ENCODE measurements around the gene SH3GLB1. TPM values are rescaled to one million over a fixed set of nuclear protein-coding genes. Genes with fewer than 3 reads are reported as not detected.

The SH3GLB1 gene
- polyA plus RNA-seq, 1 donor from 2014 or later, result 67.3 TPM

DNA sequence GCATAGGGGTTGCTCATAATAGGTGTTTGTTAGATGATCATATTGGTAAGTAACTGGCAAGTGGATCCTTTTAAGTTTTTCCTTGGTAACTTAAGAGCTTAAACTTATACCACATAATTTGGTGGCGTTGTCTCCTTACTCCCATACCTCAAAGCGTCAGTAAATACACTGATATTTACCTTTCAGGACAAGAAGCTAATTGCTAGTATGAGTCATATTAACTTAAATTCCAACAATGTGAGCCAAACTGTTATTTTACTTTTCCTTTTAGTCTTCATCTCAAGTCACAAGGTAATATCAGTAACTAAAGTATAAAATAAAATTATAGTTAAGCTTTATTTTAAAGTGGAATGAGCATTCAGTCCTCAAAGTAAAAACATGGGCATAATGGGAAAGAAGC, 9.0 kb upstream of the SH3GLB1 start:
- Histone ChIP-seq H3K79me2 (replicated peaks; ENCODE audit: insufficient read depth, low read length) (no peaks in the 10 kb centered on the region), H3K9ac (ENCODE audit: low read length) (no peak overlapping the region), H3K4me3 (ENCODE audit: low read length) (no peak overlapping the region), H4K20me1 (ENCODE audit: insufficient read depth) (no peaks in the 10 kb centered on the region), H2AFZ (ENCODE audit: low read depth, low read length) (no peak overlapping the region), H3K27ac (ENCODE audit: low read length) (no peak overlapping the region), H3K4me2 (ENCODE audit: low read length) (no peak overlapping the region), H3K9me3 (ENCODE audit: low read length) (no peaks in the 10 kb centered on the region), H3K36me3 (ENCODE audit: insufficient read depth, low read length) (no peaks in the 10 kb centered on the region), H3K9me2 (ENCODE audit: insufficient read depth, low read length) (no peaks in the 10 kb centered on the region), H3K27me3 (ENCODE audit: insufficient read depth, low read depth, low read length) (no peaks in the 10 kb centered on the region), H3F3A (ENCODE audit: insufficient read depth, low read length, poor library complexity, severe bottlenecking) (no peaks in the 10 kb centered on the region)
- TF ChIP-seq EZH2 (IDR thresholded peaks at IDR 0.05; ENCODE audit: borderline replicate concordance, insufficient read depth, low read length, poor library complexity, severe bottlenecking) (no peak), SMC3 (conservative IDR thresholded peaks at IDR 0.05; ENCODE audit: poor library complexity) (no peak), MXI1 (conservative IDR thresholded peaks at IDR 0.05; ENCODE audit: poor library complexity, severe bottlenecking) (no peak), POLR2AphosphoS5 (IDR thresholded peaks at IDR 0.05) (no peak), TAF1 (IDR thresholded peaks at IDR 0.05; ENCODE audit: low read depth) (no peak), EP300 (conservative IDR thresholded peaks at IDR 0.05; ENCODE audit: poor library complexity, severe bottlenecking) (no peak), RAD21 (conservative IDR thresholded peaks at IDR 0.05) (no peak)
- TF ChIP-seq, protein P1, sequence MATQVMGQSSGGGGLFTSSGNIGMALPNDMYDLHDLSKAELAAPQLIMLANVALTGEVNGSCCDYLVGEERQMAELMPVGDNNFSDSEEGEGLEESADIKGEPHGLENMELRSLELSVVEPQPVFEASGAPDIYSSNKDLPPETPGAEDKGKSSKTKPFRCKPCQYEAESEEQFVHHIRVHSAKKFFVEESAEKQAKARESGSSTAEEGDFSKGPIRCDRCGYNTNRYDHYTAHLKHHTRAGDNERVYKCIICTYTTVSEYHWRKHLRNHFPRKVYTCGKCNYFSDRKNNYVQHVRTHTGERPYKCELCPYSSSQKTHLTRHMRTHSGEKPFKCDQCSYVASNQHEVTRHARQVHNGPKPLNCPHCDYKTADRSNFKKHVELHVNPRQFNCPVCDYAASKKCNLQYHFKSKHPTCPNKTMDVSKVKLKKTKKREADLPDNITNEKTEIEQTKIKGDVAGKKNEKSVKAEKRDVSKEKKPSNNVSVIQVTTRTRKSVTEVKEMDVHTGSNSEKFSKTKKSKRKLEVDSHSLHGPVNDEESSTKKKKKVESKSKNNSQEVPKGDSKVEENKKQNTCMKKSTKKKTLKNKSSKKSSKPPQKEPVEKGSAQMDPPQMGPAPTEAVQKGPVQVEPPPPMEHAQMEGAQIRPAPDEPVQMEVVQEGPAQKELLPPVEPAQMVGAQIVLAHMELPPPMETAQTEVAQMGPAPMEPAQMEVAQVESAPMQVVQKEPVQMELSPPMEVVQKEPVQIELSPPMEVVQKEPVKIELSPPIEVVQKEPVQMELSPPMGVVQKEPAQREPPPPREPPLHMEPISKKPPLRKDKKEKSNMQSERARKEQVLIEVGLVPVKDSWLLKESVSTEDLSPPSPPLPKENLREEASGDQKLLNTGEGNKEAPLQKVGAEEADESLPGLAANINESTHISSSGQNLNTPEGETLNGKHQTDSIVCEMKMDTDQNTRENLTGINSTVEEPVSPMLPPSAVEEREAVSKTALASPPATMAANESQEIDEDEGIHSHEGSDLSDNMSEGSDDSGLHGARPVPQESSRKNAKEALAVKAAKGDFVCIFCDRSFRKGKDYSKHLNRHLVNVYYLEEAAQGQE (IDR thresholded peaks at IDR 0.05; ENCODE audit: borderline replicate concordance), result no peak
- TF ChIP-seq, protein P2, sequence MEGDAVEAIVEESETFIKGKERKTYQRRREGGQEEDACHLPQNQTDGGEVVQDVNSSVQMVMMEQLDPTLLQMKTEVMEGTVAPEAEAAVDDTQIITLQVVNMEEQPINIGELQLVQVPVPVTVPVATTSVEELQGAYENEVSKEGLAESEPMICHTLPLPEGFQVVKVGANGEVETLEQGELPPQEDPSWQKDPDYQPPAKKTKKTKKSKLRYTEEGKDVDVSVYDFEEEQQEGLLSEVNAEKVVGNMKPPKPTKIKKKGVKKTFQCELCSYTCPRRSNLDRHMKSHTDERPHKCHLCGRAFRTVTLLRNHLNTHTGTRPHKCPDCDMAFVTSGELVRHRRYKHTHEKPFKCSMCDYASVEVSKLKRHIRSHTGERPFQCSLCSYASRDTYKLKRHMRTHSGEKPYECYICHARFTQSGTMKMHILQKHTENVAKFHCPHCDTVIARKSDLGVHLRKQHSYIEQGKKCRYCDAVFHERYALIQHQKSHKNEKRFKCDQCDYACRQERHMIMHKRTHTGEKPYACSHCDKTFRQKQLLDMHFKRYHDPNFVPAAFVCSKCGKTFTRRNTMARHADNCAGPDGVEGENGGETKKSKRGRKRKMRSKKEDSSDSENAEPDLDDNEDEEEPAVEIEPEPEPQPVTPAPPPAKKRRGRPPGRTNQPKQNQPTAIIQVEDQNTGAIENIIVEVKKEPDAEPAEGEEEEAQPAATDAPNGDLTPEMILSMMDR (IDR thresholded peaks at IDR 0.05; ENCODE audit: poor library complexity, severe bottlenecking), result no peak

DNA sequence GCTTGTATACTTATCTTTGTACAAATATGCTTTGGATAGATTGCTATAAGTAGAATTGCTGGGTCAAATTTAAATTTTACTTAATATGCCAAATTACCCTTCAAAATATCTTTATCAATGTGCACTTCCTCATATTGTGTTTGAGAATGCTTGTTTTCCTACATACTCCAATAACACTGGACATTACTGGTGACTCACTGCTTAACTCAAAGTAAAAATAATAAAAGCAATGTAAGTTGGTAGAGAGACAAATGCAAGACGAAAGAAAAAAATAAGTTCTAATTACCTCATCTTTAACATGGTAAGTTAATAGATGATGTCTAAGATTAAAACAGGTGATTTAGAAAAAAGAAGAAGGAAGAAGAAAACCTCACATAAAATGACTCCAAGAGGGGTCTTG, 7.9 kb upstream of the SH3GLB1 start:
- no peaks in the 10 kb centered on the region for H4K20me1 ChIP-seq (ENCODE audit: insufficient read depth)
- no peaks in the 10 kb centered on the region for H3K9me3 ChIP-seq (ENCODE audit: low read length)
- no peak overlapping the region for H3K27ac ChIP-seq (ENCODE audit: low read length)
- TF ChIP-seq MXI1 (conservative IDR thresholded peaks at IDR 0.05; ENCODE audit: poor library complexity, severe bottlenecking) (no peak), POLR2AphosphoS5 (IDR thresholded peaks at IDR 0.05) (no peak), TAF1 (IDR thresholded peaks at IDR 0.05; ENCODE audit: low read depth) (no peak), RAD21 (conservative IDR thresholded peaks at IDR 0.05) (no peak), SMC3 (conservative IDR thresholded peaks at IDR 0.05; ENCODE audit: poor library complexity) (no peak), EP300 (conservative IDR thresholded peaks at IDR 0.05; ENCODE audit: poor library complexity, severe bottlenecking) (no peak), EZH2 (IDR thresholded peaks at IDR 0.05; ENCODE audit: borderline replicate concordance, insufficient read depth, low read length, poor library complexity, severe bottlenecking) (no peak)
- TF ChIP-seq, protein P2 (IDR thresholded peaks at IDR 0.05; ENCODE audit: poor library complexity, severe bottlenecking), result no peak
- TF ChIP-seq, protein P1 (IDR thresholded peaks at IDR 0.05; ENCODE audit: borderline replicate concordance), result no peak
- H3K9ac ChIP-seq (ENCODE audit: low read length), result no peak overlapping the region
- no peaks in the 10 kb centered on the region for H3K27me3 ChIP-seq (ENCODE audit: insufficient read depth, low read depth, low read length)
- no peak overlapping the region for H2AFZ ChIP-seq (ENCODE audit: low read depth, low read length)
- no peak overlapping the region for H3K4me2 ChIP-seq (ENCODE audit: low read length)
- no peaks in the 10 kb centered on the region for H3K79me2 ChIP-seq (replicated peaks; ENCODE audit: insufficient read depth, low read length)
- H3K9me2 ChIP-seq (ENCODE audit: insufficient read depth, low read length), result no peaks in the 10 kb centered on the region
- H3K4me3 ChIP-seq (ENCODE audit: low read length), result no peak overlapping the region
- H3K36me3 ChIP-seq (ENCODE audit: insufficient read depth, low read length), result no peaks in the 10 kb centered on the region
- H3F3A ChIP-seq (ENCODE audit: insufficient read depth, low read length, poor library complexity, severe bottlenecking), result no peaks in the 10 kb centered on the region
